ENCODE data around the gene C12orf76. TPM values are rescaled to one million over a fixed set of nuclear protein-coding genes. Genes with fewer than 3 reads are reported as not detected.

Gene C12orf76
- total RNA-seq, 1 experiment from 2014 or later = 9.7 TPM

- Histone ChIP-seq H3K56ac (ENCODE audit: insufficient read length, low read depth, low read length) (no peak overlapping the region), H3K9ac (ENCODE audit: extremely low read depth, insufficient read length, low read length) (no peak overlapping the region), H4K5ac (ENCODE audit: insufficient read length, low read depth, low read length) (no peak overlapping the region), H2BK15ac (ENCODE audit: low read depth, low read length) (no peak overlapping the region), H3K27ac (ENCODE audit: insufficient read length, low read depth, low read length) (no peak overlapping the region), H3K23me2 (ENCODE audit: insufficient read length, low read depth, low read length, poor library complexity, severe bottlenecking) (peaks cover 16% of the 10 kb centered on the region), H4K8ac (replicated peaks; ENCODE audit: insufficient read length, low read depth, low read length) (no peak overlapping the region), H3K14ac (ENCODE audit: insufficient read depth, low read length) (no peak overlapping the region), H4K91ac (ENCODE audit: insufficient read length, low read depth, low read length) (no peak overlapping the region), H3K18ac (ENCODE audit: insufficient read length, low read depth, low read length) (no peak overlapping the region), H2BK20ac (ENCODE audit: low read depth, low read length, poor library complexity, severe bottlenecking) (no peak overlapping the region), H4K20me1 (ENCODE audit: control insufficient read depth, insufficient read depth, insufficient read length) (peaks cover 3% of the 10 kb centered on the region), H3K4me1 (ENCODE audit: insufficient read depth, low read length) (peaks cover 2% of the 10 kb centered on the region; the same call in 1 of the 2 replicates), H3K79me2 (ENCODE audit: insufficient read depth, low read length) (no peaks in the 10 kb centered on the region), H3K4ac (ENCODE audit: low read depth, low read length) (no peak overlapping the region), H2AK5ac (ENCODE audit: insufficient read length, low read length) (no peak overlapping the region), H3K79me1 (ENCODE audit: insufficient read depth, low read depth, low read length, poor library complexity, severe bottlenecking) (no peaks in the 10 kb centered on the region), H3K9me3 (ENCODE audit: control insufficient read depth, low read depth, low read length) (no peaks in the 10 kb centered on the region), H2AFZ (ENCODE audit: low read length) (no peak overlapping the region), H2BK5ac (ENCODE audit: insufficient read length, low read length) (no peak overlapping the region), H3K27me3 (ENCODE audit: insufficient read depth, low read length) (no peaks in the 10 kb centered on the region), H3K23ac (ENCODE audit: insufficient read length, low read depth, low read length) (no peak overlapping the region), H3K4me2 (ENCODE audit: insufficient read depth, insufficient read length, low read length) (peak overlapping the region; percentile 97), H3T11ph (ENCODE audit: low read length) (no peak overlapping the region), H2BK12ac (ENCODE audit: insufficient read length, low read depth, low read length) (no peak overlapping the region), H2BK120ac (ENCODE audit: low read depth, low read length, poor library complexity, severe bottlenecking) (no peak overlapping the region)
- Mint-ChIP-seq H3K9me3 (no peaks in the 10 kb centered on the region), H3K4me1 (peaks cover 24 to 26% of the 10 kb centered on the region in 2 experiments), H3K27me3 (ENCODE audit: low read depth) (peaks cover 12% of the 10 kb centered on the region), H3K4me3 (peak overlapping the region; percentile 87 to 99), H3K36me3 (ENCODE audit: insufficient read depth in 1 of 3, low read depth in 3 of 3) (no peaks in the 10 kb centered on the region; a peak in 2 of 7 replicates), H3K27ac (0 out of 7 replicates have a peak overlapping the region, but pooled peaks of 1 of the 3 experiments have one; percentile 57)
- TF ChIP-seq CTCF (conservative IDR thresholded peaks at IDR 0.05) = no peak
- WGBS (ENCODE audit: extremely low coverage, insufficient read length, low lambda C conversion rate) = no CpG with 5 or more reads among the region's 27 CpGs
- no peak for DNase-seq
These were observed 48.7 kb downstream of the C12orf76 start for GRCh38 chr12:109999649-109999971.

Measured in H9 (cell line).